ENCODE results near the gene SMOC1. TPM values are rescaled to one million over a fixed set of nuclear protein-coding genes. Genes with fewer than 3 reads are reported as not detected.

Gene SMOC1
- total RNA-seq, 1 experiment from 2014 or later: not detected

DNA sequence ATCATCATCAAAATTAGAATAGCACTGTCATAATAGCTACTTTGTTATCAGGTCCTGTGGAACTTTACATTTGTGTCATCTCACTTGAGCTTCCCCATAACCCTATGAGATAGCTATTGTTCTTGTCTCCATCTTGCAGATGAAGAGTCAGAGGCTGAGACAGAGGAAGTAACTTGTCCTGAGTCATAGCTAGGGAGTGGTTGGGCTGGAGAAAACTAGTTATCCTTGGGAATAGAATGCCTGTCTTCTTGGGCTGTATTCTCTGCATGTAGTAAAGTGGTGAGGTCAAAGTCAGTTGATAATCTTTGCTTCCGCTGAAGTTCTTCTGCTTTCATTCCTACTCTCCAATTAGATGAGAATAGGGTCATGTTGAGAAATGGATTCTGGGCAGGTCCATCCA, 117.0 kb downstream of the SMOC1 start:
- H3K4me3 ChIP-seq: no peak overlapping the region
- 0 out of 2 replicates have a peak overlapping the region, but pooled peaks have one; percentile 4 for H2AFZ ChIP-seq
- ChIA-PET CTCF (no interaction called here), POLR2A (ENCODE audit: unreplicated experiment) (no interaction called here)
- H3K9me3 ChIP-seq (ENCODE audit: insufficient read depth, low read depth): no peaks in the 10 kb centered on the region
- H3K27me3 ChIP-seq (ENCODE audit: insufficient read depth, low read depth): no peaks in the 10 kb centered on the region
- H3K9me2 ChIP-seq (ENCODE audit: insufficient read depth): no peaks in the 10 kb centered on the region
- peak in 1 of 2 experiments; percentile 40 for DNase-seq
- no peaks in the 10 kb centered on the region for H3K79me2 ChIP-seq (ENCODE audit: low read depth)
- no peaks in the 10 kb centered on the region for H3K36me3 ChIP-seq (ENCODE audit: low read depth)
- intact Hi-C loops (cut with micrococcal nuclease; ENCODE audit: unreplicated experiment): no loop called here
- peaks cover 46% of the 10 kb centered on the region for H3K4me1 ChIP-seq (replicated peaks; ENCODE audit: insufficient read depth)
- TF ChIP-seq, protein P1, sequence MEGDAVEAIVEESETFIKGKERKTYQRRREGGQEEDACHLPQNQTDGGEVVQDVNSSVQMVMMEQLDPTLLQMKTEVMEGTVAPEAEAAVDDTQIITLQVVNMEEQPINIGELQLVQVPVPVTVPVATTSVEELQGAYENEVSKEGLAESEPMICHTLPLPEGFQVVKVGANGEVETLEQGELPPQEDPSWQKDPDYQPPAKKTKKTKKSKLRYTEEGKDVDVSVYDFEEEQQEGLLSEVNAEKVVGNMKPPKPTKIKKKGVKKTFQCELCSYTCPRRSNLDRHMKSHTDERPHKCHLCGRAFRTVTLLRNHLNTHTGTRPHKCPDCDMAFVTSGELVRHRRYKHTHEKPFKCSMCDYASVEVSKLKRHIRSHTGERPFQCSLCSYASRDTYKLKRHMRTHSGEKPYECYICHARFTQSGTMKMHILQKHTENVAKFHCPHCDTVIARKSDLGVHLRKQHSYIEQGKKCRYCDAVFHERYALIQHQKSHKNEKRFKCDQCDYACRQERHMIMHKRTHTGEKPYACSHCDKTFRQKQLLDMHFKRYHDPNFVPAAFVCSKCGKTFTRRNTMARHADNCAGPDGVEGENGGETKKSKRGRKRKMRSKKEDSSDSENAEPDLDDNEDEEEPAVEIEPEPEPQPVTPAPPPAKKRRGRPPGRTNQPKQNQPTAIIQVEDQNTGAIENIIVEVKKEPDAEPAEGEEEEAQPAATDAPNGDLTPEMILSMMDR (conservative IDR thresholded peaks at IDR 0.05): no peak
- TF ChIP-seq EZH2 (IDR thresholded peaks at IDR 0.05; ENCODE audit: low read depth): no peak
- H3K4me2 ChIP-seq: no peak overlapping the region
- H3F3A ChIP-seq (ENCODE audit: insufficient read depth, low read depth): peaks cover 9% of the 10 kb centered on the region
- no peaks in the 10 kb centered on the region for H4K20me1 ChIP-seq (ENCODE audit: insufficient read depth)
- no TSS peak for BruUV-seq (replicated peaks)
- H3K27ac ChIP-seq: peak overlapping the region; percentile 40

DNA sequence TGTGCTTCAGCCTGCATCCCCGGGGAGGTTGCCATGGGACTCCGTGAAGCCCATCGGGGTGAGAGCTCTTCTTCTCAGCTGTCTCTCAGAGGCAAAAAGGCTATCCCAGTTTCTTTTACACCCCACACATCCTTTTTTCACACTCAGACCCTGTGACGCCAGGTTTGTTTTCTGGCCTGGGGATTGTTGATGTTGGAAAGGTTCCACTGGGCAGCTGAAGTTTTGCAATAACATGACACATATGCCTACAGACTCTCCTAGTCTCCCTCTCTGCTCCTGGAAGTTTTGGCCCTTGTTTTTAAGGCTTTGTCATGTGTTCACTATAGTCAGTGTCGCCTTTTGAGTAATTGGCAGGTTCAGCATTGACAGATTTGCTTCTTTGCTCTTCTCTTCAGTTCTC, 118.6 kb downstream of the SMOC1 start:
- H3K27me3 ChIP-seq (ENCODE audit: insufficient read depth, low read depth): no peaks in the 10 kb centered on the region
- TF ChIP-seq, protein P1 (conservative IDR thresholded peaks at IDR 0.05): no peak
- TF ChIP-seq EZH2 (IDR thresholded peaks at IDR 0.05; ENCODE audit: low read depth): no peak
- no peaks in the 10 kb centered on the region for H3K9me2 ChIP-seq (ENCODE audit: insufficient read depth)
- no peaks in the 10 kb centered on the region for H3K36me3 ChIP-seq (ENCODE audit: low read depth)
- intact Hi-C loops (cut with micrococcal nuclease; ENCODE audit: unreplicated experiment): no loop called here
- peak overlapping the region; percentile 79 for H3K27ac ChIP-seq
- ChIA-PET CTCF (no interaction called here), POLR2A (ENCODE audit: unreplicated experiment) (no interaction called here)
- no peak overlapping the region for H3K4me3 ChIP-seq
- no peaks in the 10 kb centered on the region for H3K79me2 ChIP-seq (ENCODE audit: low read depth)
- peak in 1 of 2 experiments; percentile 59 for DNase-seq
- no TSS peak for BruUV-seq (replicated peaks)
- peaks cover 9% of the 10 kb centered on the region for H3F3A ChIP-seq (ENCODE audit: insufficient read depth, low read depth)
- H3K4me2 ChIP-seq: peak overlapping the region; percentile 14
- H4K20me1 ChIP-seq (ENCODE audit: insufficient read depth): no peaks in the 10 kb centered on the region
- peaks cover 46% of the 10 kb centered on the region for H3K4me1 ChIP-seq (replicated peaks; ENCODE audit: insufficient read depth)
- no peak overlapping the region for H2AFZ ChIP-seq
- no peaks in the 10 kb centered on the region for H3K9me3 ChIP-seq (ENCODE audit: insufficient read depth, low read depth)

DNA sequence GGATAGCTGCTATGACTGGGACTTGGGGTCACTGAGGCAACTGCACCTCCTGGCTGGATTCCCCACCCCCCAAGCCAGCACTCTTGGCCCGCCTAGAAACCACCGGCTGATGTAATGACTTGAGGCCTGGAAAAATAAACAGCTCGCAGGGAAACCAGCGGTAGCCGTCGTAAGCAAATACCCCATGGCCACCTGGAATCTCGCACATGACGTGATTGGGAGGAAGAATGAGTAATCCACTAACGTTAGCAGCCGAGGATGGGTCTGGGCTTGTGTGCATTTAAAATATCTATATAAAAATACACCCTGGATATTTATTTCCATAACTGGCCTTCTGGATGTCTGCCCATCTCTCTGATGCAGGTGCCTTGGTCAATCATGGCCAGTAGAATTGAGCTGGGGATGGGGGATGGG, 120.1 kb downstream of the SMOC1 start:
- H3K9me2 ChIP-seq (ENCODE audit: insufficient read depth): no peaks in the 10 kb centered on the region
- H3K4me1 ChIP-seq (replicated peaks; ENCODE audit: insufficient read depth): peaks cover 46% of the 10 kb centered on the region
- CTCF ChIA-PET: no interaction called here
- POLR2A ChIA-PET (ENCODE audit: unreplicated experiment): no interaction called here
- no peak overlapping the region for H2AFZ ChIP-seq
- H3F3A ChIP-seq (ENCODE audit: insufficient read depth, low read depth): peaks cover 9% of the 10 kb centered on the region
- peak overlapping the region; percentile 14 for H3K4me2 ChIP-seq
- no peaks in the 10 kb centered on the region for H3K79me2 ChIP-seq (ENCODE audit: low read depth)
- TF ChIP-seq, protein P1 (conservative IDR thresholded peaks at IDR 0.05): no peak
- TF ChIP-seq EZH2 (IDR thresholded peaks at IDR 0.05; ENCODE audit: low read depth): no peak
- H3K4me3 ChIP-seq: no peak overlapping the region
- no peaks in the 10 kb centered on the region for H3K9me3 ChIP-seq (ENCODE audit: insufficient read depth, low read depth)
- no peaks in the 10 kb centered on the region for H3K36me3 ChIP-seq (ENCODE audit: low read depth)
- intact Hi-C loops (cut with micrococcal nuclease; ENCODE audit: unreplicated experiment): no loop called here
- no TSS peak for BruUV-seq (replicated peaks)
- peak in 1 of 2 experiments; percentile 84 for DNase-seq
- H3K27ac ChIP-seq: peak overlapping the region; percentile 79
- H3K27me3 ChIP-seq (ENCODE audit: insufficient read depth, low read depth): no peaks in the 10 kb centered on the region
- H4K20me1 ChIP-seq (ENCODE audit: insufficient read depth): no peaks in the 10 kb centered on the region
